ENCODE results near the gene VIL1. TPM values are rescaled to one million over a fixed set of nuclear protein-coding genes. Genes with fewer than 3 reads are reported as not detected.

The VIL1 gene
- total and polyA plus RNA-seq, 2 of the 8 experiments (the other 6 are each of a cell fraction or from before 2014, with no cell fraction given) = 6.2 to 7.0 TPM

- DNase-seq (ENCODE audit: low read depth in 1 of 2, low spot score in 2 of 2) = no peak
- ChIA-PET POLR2A (ENCODE audit: partially characterized antibody) (interaction anchor here (0.8 kb wide), 1 partner anchor 10 kb away, joined by 3 read pairs; no protein-coding TSS in a partner anchor), CTCF (ENCODE audit: partially characterized antibody) (interaction anchor here (0.8 to 1.9 kb wide), 6 partner anchors 24 to 418 kb away, joined by 3 to 7 read pairs (median 5); partner anchors contain the start of genes AAMP and PNKD)
- no peaks in the 10 kb centered on the region for H3K36me3 ChIP-seq (ENCODE audit: control insufficient read depth in 2 of 4, insufficient read depth in 4 of 4, low read length in 3 of 4)
- H3K9me3 ChIP-seq (ENCODE audit: insufficient read depth in 2 of 2, low read depth in 1 of 2, low read length in 1 of 2) = no peaks in the 10 kb centered on the region
- 89% methylated on average over 8 of the region's 11 CpGs; no CpG with 5 or more reads in 1 of the 2 experiments for WGBS, 2 experiments (ENCODE audit: extremely low coverage in 1 of 2, insufficient coverage in 1 of 2, insufficient read length in 1 of 2, insufficient replicate concordance in 2 of 2, low coverage in 1 of 2, low lambda C conversion rate in 2 of 2, missing lambda C conversion rate in 1 of 2)
- H2BK20ac ChIP-seq (ENCODE audit: low read length) = no peak overlapping the region
- no peak overlapping the region for H3K23ac ChIP-seq (ENCODE audit: insufficient read length)
- no peak overlapping the region for H2BK5ac ChIP-seq (ENCODE audit: low read depth, low read length)
- H3K4ac ChIP-seq (replicated peaks; ENCODE audit: insufficient read length, low read depth, low read length) = no peak overlapping the region
- no peak for FAIRE-seq
- no peak overlapping the region for H4K91ac ChIP-seq (replicated peaks; ENCODE audit: insufficient read length, low read length)
- H4K5ac ChIP-seq (ENCODE audit: insufficient read length, low read depth, low read length) = no peak overlapping the region
- no peak overlapping the region for H2BK12ac ChIP-seq (ENCODE audit: low read depth, low read length)
- no peak overlapping the region for H3K4me2 ChIP-seq (ENCODE audit: insufficient read depth in 1 of 2, low read depth in 2 of 2, low read length in 2 of 2)
- no peaks in the 10 kb centered on the region for H4K20me1 ChIP-seq (replicated peaks in 1 of 2; ENCODE audit: control insufficient read depth in 1 of 2, insufficient read depth in 2 of 2, low read length in 2 of 2)
- no peak overlapping the region for H3K56ac ChIP-seq (replicated peaks; ENCODE audit: insufficient read length, low read depth, low read length)
- TF ChIP-seq EZH2 (IDR thresholded peaks at IDR 0.05; ENCODE audit: low read depth, low read length, severe bottlenecking) (no peak), POU5F1 (IDR thresholded peaks at IDR 0.05; ENCODE audit: low read depth, low read length) (no peak), BRCA1 (IDR thresholded peaks at IDR 0.05; ENCODE audit: low read depth, low read length) (no peak), SP1 (IDR thresholded peaks at IDR 0.05; ENCODE audit: low read depth, low read length) (no peak), SP4 (IDR thresholded peaks at IDR 0.05; ENCODE audit: low read length) (no peak), CBX8 (IDR thresholded peaks at IDR 0.05; ENCODE audit: borderline replicate concordance, low read depth, low read length) (no peak), SIRT6 (IDR thresholded peaks at IDR 0.05; ENCODE audit: low read length) (no peak), CREB1 (IDR thresholded peaks at IDR 0.05) (no peak), CHD1 (IDR thresholded peaks at IDR 0.05; ENCODE audit: low read depth, low read length) (no peak), PHF8 (conservative IDR thresholded peaks at IDR 0.05; ENCODE audit: low read depth, low read length) (no peak), KDM5A (IDR thresholded peaks at IDR 0.05; ENCODE audit: low read length) (no peak), HDAC2 (IDR thresholded peaks at IDR 0.05; ENCODE audit: borderline replicate concordance in 1 of 2, low read depth in 2 of 2, low read length in 2 of 2) (no peak), SUZ12 (IDR thresholded peaks at IDR 0.05; ENCODE audit: low read length) (no peak)
- H3K27ac ChIP-seq (ENCODE audit: low read depth, low read length) = no peak overlapping the region
- no peak overlapping the region for H2AK5ac ChIP-seq (ENCODE audit: low read depth, low read length)
- H3K14ac ChIP-seq (ENCODE audit: insufficient read length) = no peak overlapping the region
- no peaks in the 10 kb centered on the region for H3K23me2 ChIP-seq (ENCODE audit: low read depth, low read length)
- no peaks in the 10 kb centered on the region for H3K79me1 ChIP-seq (ENCODE audit: low read depth, low read length)
- no peak overlapping the region for H3K18ac ChIP-seq (ENCODE audit: extremely low read depth, low read length)
- no peak overlapping the region for H2BK120ac ChIP-seq (replicated peaks; ENCODE audit: low read depth, low read length)
- no peak overlapping the region for H4K8ac ChIP-seq (ENCODE audit: extremely low read depth, insufficient read depth, low read length)
- H3K4me1 ChIP-seq (replicated peaks in 1 of 4; ENCODE audit: control insufficient read depth in 3 of 4, insufficient read depth in 4 of 4, low read length in 3 of 4) = peaks cover 0 to 3% (median 0%) of the 10 kb centered on the region in 4 experiments; a peak in 1 of 7 replicates
- no peak overlapping the region for H2BK15ac ChIP-seq (ENCODE audit: low read length)
- no peaks in the 10 kb centered on the region for H3K79me2 ChIP-seq (ENCODE audit: control insufficient read depth in 1 of 2, insufficient read depth in 2 of 2, low read length in 2 of 2)
- no peak overlapping the region for H2AFZ ChIP-seq (ENCODE audit: low read length)
- no peaks in the 10 kb centered on the region for H3K27me3 ChIP-seq (replicated peaks in 1 of 4; ENCODE audit: control insufficient read depth in 3 of 4, extremely low read depth in 1 of 4, insufficient read depth in 3 of 4, low read length in 3 of 4)
- no peak overlapping the region for H3K4me3 ChIP-seq (ENCODE audit: extremely low read depth in 1 of 4, insufficient read depth in 2 of 4, low read depth in 3 of 4, low read length in 4 of 4)
- no peak overlapping the region for H3K9ac ChIP-seq (replicated peaks in 1 of 4; ENCODE audit: extremely low read depth in 1 of 4, low read depth in 3 of 4, low read length in 3 of 4)
Measured at GRCh38 chr2:218430721-218431120, 11.8 kb downstream of the VIL1 start.
